BLaER1 (cell line): ENCODE data around the gene PODXL2.

Experiments used
- H3K27ac ChIP-seq: shearing (Covaris generic); formaldehyde crosslinking; 2 replicates; pipeline ENCODE4 v1.8.1; 2022
- H3K27me3 ChIP-seq: shearing (Covaris generic); formaldehyde crosslinking; 2 replicates; pipeline ENCODE4 v1.8.1; 2022
- H3K36me3 ChIP-seq: shearing (Covaris generic); formaldehyde crosslinking; 2 replicates; pipeline ENCODE4 v1.8.1; 2022
- H3K4me1 ChIP-seq: shearing (Covaris generic); formaldehyde crosslinking; 2 replicates; pipeline ENCODE4 v1.8.1; 2022
- H3K4me2 ChIP-seq: shearing (Covaris generic); formaldehyde crosslinking; 2 replicates; pipeline ENCODE4 v1.8.1; 2022
- H3K4me3 ChIP-seq: shearing (Covaris generic); formaldehyde crosslinking; 2 replicates; pipeline ENCODE4 v1.8.1; 2022
- H3K9ac ChIP-seq: shearing (Covaris generic); formaldehyde crosslinking; 2 replicates; pipeline ENCODE4 v1.8.1; 2022
- H3K9me3 ChIP-seq: shearing (Covaris generic); formaldehyde crosslinking; 2 replicates; pipeline ENCODE4 v1.8.1; 2022
- H4K20me1 ChIP-seq: shearing (Covaris generic); formaldehyde crosslinking; 2 replicates; pipeline ENCODE4 v1.8.1; 2022
- Cebpa-rat ChIP-seq: shearing (Covaris generic); IDR thresholded peaks from 2 replicates; pipeline ENCODE4 v1.8.1; 2022

The PODXL2 gene

GRCh38 chr3:127615631-127616305, 13.2 kb upstream of the PODXL2 start:
- no peak for TF ChIP-seq Cebpa-rat
- no peaks in the 10 kb centered on the region; the same call in 1 of the 2 replicates for H3K27me3 ChIP-seq
- peaks cover 34% of the 10 kb centered on the region for H3K4me1 ChIP-seq
- no peak overlapping the region for H3K27ac ChIP-seq
- no peaks in the 10 kb centered on the region for H3K9me3 ChIP-seq
- H4K20me1 ChIP-seq, result peaks cover 83% of the 10 kb centered on the region
- H3K36me3 ChIP-seq, result peaks cover 99% of the 10 kb centered on the region
- H3K9ac ChIP-seq, result no peak overlapping the region
- H3K4me3 ChIP-seq, result no peak overlapping the region
- no peak overlapping the region for H3K4me2 ChIP-seq

DNA sequence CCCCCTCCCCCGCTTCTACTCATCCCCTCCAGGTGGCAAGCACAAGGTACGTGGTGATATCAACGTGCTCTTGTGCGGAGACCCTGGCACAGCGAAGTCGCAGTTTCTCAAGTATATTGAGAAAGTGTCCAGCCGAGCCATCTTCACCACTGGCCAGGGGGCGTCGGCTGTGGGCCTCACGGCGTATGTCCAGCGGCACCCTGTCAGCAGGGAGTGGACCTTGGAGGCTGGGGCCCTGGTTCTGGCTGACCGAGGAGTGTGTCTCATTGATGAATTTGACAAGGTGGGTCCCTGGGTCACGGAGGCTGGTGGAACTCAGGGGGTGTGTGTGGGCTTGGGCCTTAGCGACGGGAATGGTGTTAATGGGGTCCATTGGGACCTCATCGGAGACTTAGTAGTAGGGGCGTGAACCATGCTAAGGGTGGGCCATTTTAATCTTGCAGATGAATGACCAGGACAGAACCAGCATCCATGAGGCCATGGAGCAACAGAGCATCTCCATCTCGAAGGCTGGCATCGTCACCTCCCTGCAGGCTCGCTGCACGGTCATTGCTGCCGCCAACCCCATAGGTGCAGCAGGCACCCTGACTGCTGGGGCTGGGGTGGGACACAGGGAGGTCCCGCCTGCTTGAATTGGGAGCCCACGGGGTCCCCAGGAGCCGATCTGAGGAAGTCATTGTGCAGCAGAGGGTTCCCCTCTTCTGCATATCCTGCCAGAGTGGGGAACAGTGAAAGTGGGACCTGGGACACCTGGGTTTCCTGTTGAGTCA, 12.0 kb upstream of the PODXL2 start:
- no peak overlapping the region for H3K9ac ChIP-seq
- peaks cover 92% of the 10 kb centered on the region for H4K20me1 ChIP-seq
- H3K27me3 ChIP-seq, result no peaks in the 10 kb centered on the region; the same call in 1 of the 2 replicates
- H3K27ac ChIP-seq, result no peak overlapping the region
- H3K36me3 ChIP-seq, result peaks cover 100% of the 10 kb centered on the region
- H3K4me1 ChIP-seq, result peaks cover 27% of the 10 kb centered on the region
- no peak overlapping the region for H3K4me3 ChIP-seq
- no peak overlapping the region for H3K4me2 ChIP-seq
- no peak for TF ChIP-seq Cebpa-rat
- no peaks in the 10 kb centered on the region for H3K9me3 ChIP-seq

DNA sequence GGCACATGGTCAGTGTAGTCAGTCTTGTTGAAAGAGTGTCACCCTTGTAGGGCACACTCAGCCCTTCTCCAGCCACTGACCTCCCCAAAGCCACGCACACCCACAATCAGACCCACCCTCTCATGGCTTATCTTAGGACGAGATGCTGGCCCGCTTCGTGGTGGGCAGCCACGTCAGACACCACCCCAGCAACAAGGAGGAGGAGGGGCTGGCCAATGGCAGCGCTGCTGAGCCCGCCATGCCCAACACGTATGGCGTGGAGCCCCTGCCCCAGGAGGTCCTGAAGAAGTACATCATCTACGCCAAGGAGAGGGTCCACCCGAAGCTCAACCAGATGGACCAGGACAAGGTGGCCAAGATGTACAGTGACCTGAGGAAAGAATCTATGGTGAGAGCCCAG, 10.1 kb upstream of the PODXL2 start:
- no peak for TF ChIP-seq Cebpa-rat
- H4K20me1 ChIP-seq, result peaks cover 81% of the 10 kb centered on the region
- H3K4me2 ChIP-seq, result no peak overlapping the region
- no peak overlapping the region for H3K9ac ChIP-seq
- no peaks in the 10 kb centered on the region; the same call in 1 of the 2 replicates for H3K27me3 ChIP-seq
- peaks cover 14% of the 10 kb centered on the region for H3K4me1 ChIP-seq
- H3K27ac ChIP-seq, result no peak overlapping the region
- no peaks in the 10 kb centered on the region for H3K9me3 ChIP-seq
- H3K36me3 ChIP-seq, result peaks cover 99% of the 10 kb centered on the region
- no peak overlapping the region for H3K4me3 ChIP-seq

DNA sequence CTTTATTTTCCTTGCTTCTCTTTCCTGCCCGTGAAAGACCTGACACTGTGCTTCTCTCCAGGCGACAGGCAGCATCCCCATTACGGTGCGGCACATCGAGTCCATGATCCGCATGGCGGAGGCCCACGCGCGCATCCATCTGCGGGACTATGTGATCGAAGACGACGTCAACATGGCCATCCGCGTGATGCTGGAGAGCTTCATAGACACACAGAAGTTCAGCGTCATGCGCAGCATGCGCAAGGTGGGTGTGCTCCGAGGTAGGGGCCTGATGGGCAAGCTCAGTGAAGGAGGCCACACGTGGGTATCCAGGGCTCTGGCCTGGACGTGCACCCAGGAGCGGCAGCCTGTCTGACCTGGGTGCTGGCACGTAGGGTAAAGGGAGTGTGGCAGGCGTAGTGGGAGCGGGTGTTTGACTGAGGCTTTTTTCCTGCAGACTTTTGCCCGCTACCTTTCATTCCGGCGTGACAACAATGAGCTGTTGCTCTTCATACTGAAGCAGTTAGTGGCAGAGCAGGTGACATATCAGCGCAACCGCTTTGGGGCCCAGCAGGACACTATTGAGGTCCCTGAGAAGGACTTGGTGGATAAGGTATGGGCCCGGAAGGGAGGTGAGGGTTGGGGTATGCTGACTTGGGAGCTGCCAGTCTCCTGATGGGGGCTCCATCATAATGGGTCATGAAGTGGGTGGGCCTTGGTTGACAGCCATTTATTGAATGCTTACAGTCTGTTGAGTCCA, 8.2 kb upstream of the PODXL2 start:
- Histone ChIP-seq H3K27me3 (no peaks in the 10 kb centered on the region; the same call in 1 of the 2 replicates), H3K27ac (no peak overlapping the region), H3K4me2 (no peak overlapping the region), H3K4me1 (no peaks in the 10 kb centered on the region; the same call in 1 of the 2 replicates), H3K36me3 (peaks cover 80% of the 10 kb centered on the region), H4K20me1 (peaks cover 61% of the 10 kb centered on the region), H3K9me3 (no peaks in the 10 kb centered on the region), H3K4me3 (no peak overlapping the region), H3K9ac (no peak overlapping the region)
- TF ChIP-seq Cebpa-rat, result no peak

DNA sequence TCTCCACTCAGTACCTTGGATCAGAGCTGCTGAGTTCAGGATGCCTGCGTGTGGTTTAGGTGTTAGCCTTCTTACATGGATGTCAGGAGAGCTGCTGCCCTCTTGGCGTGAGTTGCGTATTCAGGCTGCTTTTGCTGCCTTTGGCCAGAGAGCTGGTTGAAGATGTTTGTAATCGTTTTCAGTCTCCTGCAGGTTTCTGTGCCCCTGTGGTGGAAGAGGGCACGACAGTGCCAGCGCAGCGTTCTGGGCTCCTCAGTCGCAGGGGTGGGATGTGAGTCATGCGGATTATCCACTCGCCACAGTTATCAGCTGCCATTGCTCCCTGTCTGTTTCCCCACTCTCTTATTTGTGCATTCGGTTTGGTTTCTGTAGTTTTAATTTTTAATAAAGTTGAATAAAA, 7.0 kb upstream of the PODXL2 start:
- H4K20me1 ChIP-seq, result peaks cover 49% of the 10 kb centered on the region; the same call in 1 of the 2 replicates
- no peak overlapping the region for H3K4me2 ChIP-seq
- no peak overlapping the region for H3K27ac ChIP-seq
- no peak overlapping the region for H3K9ac ChIP-seq
- H3K4me3 ChIP-seq, result no peak overlapping the region
- peaks cover 4% of the 10 kb centered on the region; the same call in 1 of the 2 replicates for H3K27me3 ChIP-seq
- no peak for TF ChIP-seq Cebpa-rat
- H3K9me3 ChIP-seq, result no peaks in the 10 kb centered on the region
- H3K36me3 ChIP-seq, result peaks cover 68% of the 10 kb centered on the region
- H3K4me1 ChIP-seq, result peaks cover 10% of the 10 kb centered on the region

DNA sequence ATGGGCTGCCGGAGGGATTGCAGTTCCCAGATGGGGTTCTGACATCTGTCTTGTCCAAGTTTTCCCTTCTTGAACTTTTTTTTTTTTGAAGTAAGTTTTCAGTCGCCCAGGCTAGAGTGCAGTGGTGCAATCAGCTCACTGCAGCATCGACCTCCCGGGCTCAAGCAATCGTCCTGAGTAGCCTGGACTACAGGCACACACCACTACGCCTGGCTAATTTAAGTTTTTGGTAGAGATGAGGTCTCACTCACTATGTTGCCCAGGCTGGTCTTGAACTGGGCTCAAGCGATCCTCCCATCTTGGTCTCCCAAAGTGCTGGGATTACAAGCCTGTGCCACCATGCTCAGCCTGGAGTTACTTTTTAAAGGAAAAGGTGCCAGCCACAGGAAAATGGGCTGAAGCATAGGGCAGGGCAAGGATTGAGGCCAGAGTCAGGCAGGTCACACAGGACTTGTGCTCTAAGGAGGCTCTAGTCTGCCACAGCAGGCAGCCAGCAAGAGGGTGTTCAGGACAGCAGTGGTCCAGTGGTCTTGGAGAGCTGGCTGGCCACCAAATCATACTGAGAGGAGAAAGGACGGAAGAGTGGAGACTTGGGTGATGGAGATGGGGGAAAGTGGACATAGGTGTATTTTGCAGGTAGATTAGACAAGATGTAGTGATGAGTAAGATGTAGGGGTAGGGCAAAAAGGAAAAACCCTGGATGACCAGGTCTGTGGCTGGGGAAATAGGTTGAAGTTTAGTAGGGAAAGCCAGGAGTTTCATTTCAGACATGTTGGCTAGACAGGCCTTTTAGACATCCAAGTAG, 6.0 kb upstream of the PODXL2 start:
- Histone ChIP-seq H4K20me1 (peaks cover 40% of the 10 kb centered on the region; the same call in 1 of the 2 replicates), H3K36me3 (peaks cover 58% of the 10 kb centered on the region), H3K4me1 (peaks cover 10% of the 10 kb centered on the region), H3K4me2 (no peak overlapping the region), H3K27me3 (peaks cover 9% of the 10 kb centered on the region; the same call in 1 of the 2 replicates), H3K9me3 (no peaks in the 10 kb centered on the region), H3K4me3 (no peak overlapping the region), H3K27ac (no peak overlapping the region), H3K9ac (no peak overlapping the region)
- no peak for TF ChIP-seq Cebpa-rat

DNA sequence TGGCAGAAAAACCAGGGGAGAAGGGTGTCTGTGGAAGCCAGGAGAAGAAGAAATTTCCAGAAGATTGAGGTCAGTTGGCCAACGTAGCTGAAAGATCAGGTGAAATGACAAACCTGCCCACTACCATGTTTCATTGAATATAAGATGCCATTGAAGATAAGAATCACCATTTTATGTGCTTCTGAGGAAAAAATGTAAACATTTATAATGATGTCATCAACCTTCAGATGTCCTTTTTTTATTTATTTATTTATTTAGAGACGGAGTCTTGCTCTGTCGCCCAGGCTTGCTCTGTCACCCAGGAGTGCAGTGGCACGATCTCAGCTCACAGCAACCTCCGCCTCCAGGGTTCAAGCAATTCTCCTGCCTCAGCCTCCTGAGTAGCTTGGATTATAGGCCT, 4.9 kb upstream of the PODXL2 start:
- H3K4me1 ChIP-seq, result peaks cover 10% of the 10 kb centered on the region
- peaks cover 47% of the 10 kb centered on the region for H3K36me3 ChIP-seq
- peaks cover 33% of the 10 kb centered on the region; the same call in 1 of the 2 replicates for H4K20me1 ChIP-seq
- no peak for TF ChIP-seq Cebpa-rat
- H3K27ac ChIP-seq, result no peak overlapping the region
- no peak overlapping the region for H3K4me2 ChIP-seq
- H3K27me3 ChIP-seq, result peaks cover 19% of the 10 kb centered on the region
- H3K4me3 ChIP-seq, result no peak overlapping the region
- no peak overlapping the region for H3K9ac ChIP-seq
- no peaks in the 10 kb centered on the region for H3K9me3 ChIP-seq

- TF ChIP-seq Cebpa-rat, result no peak
- Histone ChIP-seq H3K9ac (no peak overlapping the region), H3K36me3 (peaks cover 30% of the 10 kb centered on the region), H3K4me1 (peaks cover 24% of the 10 kb centered on the region), H3K4me3 (no peak overlapping the region), H3K4me2 (0 out of 2 replicates have a peak overlapping the region, but pooled peaks have one; percentile 12), H4K20me1 (peaks cover 24% of the 10 kb centered on the region), H3K27me3 (peaks cover 37% of the 10 kb centered on the region), H3K9me3 (no peaks in the 10 kb centered on the region), H3K27ac (no peak overlapping the region)
Measured at GRCh38 chr3:127625821-127626220, 3.2 kb upstream of the PODXL2 start.

DNA sequence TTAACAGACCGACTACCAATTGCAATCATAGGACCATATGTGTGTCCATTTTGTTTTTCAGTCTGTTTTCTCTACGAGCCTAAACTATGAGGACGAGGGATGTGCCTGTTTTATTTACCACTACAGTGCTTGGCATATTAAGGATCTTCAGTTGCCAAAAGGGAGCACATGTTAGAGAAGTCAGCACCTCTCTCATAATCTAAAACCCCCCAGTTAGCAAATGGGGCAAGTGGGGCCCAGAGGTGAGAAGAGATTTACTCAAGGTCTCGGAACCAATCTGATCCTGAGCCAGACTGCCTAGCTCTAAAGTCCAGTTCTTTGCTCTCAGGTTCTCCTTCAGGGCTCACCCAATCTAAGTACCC, 578 bp upstream of the PODXL2 start:
- Histone ChIP-seq H3K4me3 (0 out of 2 replicates have a peak overlapping the region, but pooled peaks have one; percentile 69), H3K27me3 (peaks cover 39% of the 10 kb centered on the region), H3K36me3 (0 out of 2 replicates have a peak, but pooled peaks cover 4% of the 10 kb centered on the region), H3K27ac (no peak overlapping the region), H3K9ac (no peak overlapping the region), H4K20me1 (peaks cover 17% of the 10 kb centered on the region), H3K4me2 (peak overlapping the region; percentile 82; the same call in 1 of the 2 replicates), H3K9me3 (no peaks in the 10 kb centered on the region), H3K4me1 (peaks cover 24% of the 10 kb centered on the region)
- TF ChIP-seq Cebpa-rat, result no peak
